ENCODE data around the gene MARS2. TPM values are rescaled to one million over a fixed set of nuclear protein-coding genes. Genes with fewer than 3 reads are reported as not detected.

MARS2 gene
- total RNA-seq, 2 donors from 2014 or later, result 10.4 to 13.4 TPM

- Histone ChIP-seq H3K4me3 (ENCODE audit: low read length) (no peak overlapping the region), H3K36me3 (ENCODE audit: control insufficient read depth, insufficient read depth, low read length) (no peaks in the 10 kb centered on the region), H3K4me1 (ENCODE audit: control insufficient read depth, insufficient read depth, low read length) (no peaks in the 10 kb centered on the region), H3K9ac (ENCODE audit: extremely low read depth, low read length, poor library complexity, severe bottlenecking) (no peak overlapping the region), H3K9me3 (ENCODE audit: control insufficient read depth, low read length) (peaks cover 30% of the 10 kb centered on the region), H3K27me3 (ENCODE audit: control insufficient read depth, insufficient read depth, low read length, poor library complexity, severe bottlenecking) (no peaks in the 10 kb centered on the region), H3K27ac (ENCODE audit: low read depth, low read length) (no peak overlapping the region)
- Mint-ChIP-seq H3K27ac (no peak overlapping the region), H3K9me3 (peaks cover 31% of the 10 kb centered on the region), H3K4me1 (peaks cover 10% of the 10 kb centered on the region), H3K36me3 (ENCODE audit: low read depth) (peaks cover 4% of the 10 kb centered on the region), H3K27me3 (ENCODE audit: insufficient read depth) (no peaks in the 10 kb centered on the region), H3K4me3 (no peak overlapping the region)
- TF ChIP-seq CTCF (conservative IDR thresholded peaks at IDR 0.05), result no peak
- no peak for DNase-seq
Observed at GRCh38 chr2:197666277-197666676, 38.9 kb upstream of the MARS2 start.

- H3K36me3 ChIP-seq (ENCODE audit: control insufficient read depth, insufficient read depth, low read length), result no peaks in the 10 kb centered on the region
- H3K9me3 ChIP-seq (ENCODE audit: control insufficient read depth, low read length), result peaks cover 30% of the 10 kb centered on the region
- Mint-ChIP-seq H3K27ac (no peak overlapping the region), H3K4me1 (peaks cover 3% of the 10 kb centered on the region), H3K4me3 (no peak overlapping the region), H3K27me3 (ENCODE audit: insufficient read depth) (no peaks in the 10 kb centered on the region), H3K36me3 (ENCODE audit: low read depth) (peaks cover 4% of the 10 kb centered on the region), H3K9me3 (peaks cover 31% of the 10 kb centered on the region)
- 88 to 92% methylated on average over 1 to 3 of the region's 3 CpGs for WGBS, 2 experiments (ENCODE audit: insufficient coverage in 1 of 2, insufficient read length in 1 of 2)
- no peak overlapping the region for H3K9ac ChIP-seq (ENCODE audit: extremely low read depth, low read length, poor library complexity, severe bottlenecking)
- H3K4me3 ChIP-seq (ENCODE audit: low read length), result no peak overlapping the region
- TF ChIP-seq CTCF (conservative IDR thresholded peaks at IDR 0.05), result no peak
- no peak for DNase-seq
- H3K27ac ChIP-seq (ENCODE audit: low read depth, low read length), result no peak overlapping the region
- no peaks in the 10 kb centered on the region for H3K27me3 ChIP-seq (ENCODE audit: control insufficient read depth, insufficient read depth, low read length, poor library complexity, severe bottlenecking)
- no peaks in the 10 kb centered on the region for H3K4me1 ChIP-seq (ENCODE audit: control insufficient read depth, insufficient read depth, low read length)
Observed at GRCh38 chr2:197668296-197668695, 36.9 kb upstream of the MARS2 start.

- Histone ChIP-seq H3K9me3 (ENCODE audit: control insufficient read depth, low read length) (peaks cover 30% of the 10 kb centered on the region), H3K4me1 (ENCODE audit: control insufficient read depth, insufficient read depth, low read length) (no peaks in the 10 kb centered on the region), H3K27ac (ENCODE audit: low read depth, low read length) (no peak overlapping the region), H3K9ac (ENCODE audit: extremely low read depth, low read length, poor library complexity, severe bottlenecking) (no peak overlapping the region), H3K4me3 (ENCODE audit: low read length) (no peak overlapping the region), H3K27me3 (ENCODE audit: control insufficient read depth, insufficient read depth, low read length, poor library complexity, severe bottlenecking) (no peaks in the 10 kb centered on the region), H3K36me3 (ENCODE audit: control insufficient read depth, insufficient read depth, low read length) (no peaks in the 10 kb centered on the region)
- no peak for DNase-seq
- Mint-ChIP-seq H3K36me3 (ENCODE audit: low read depth) (peaks cover 4% of the 10 kb centered on the region), H3K4me3 (no peak overlapping the region), H3K4me1 (peaks cover 5% of the 10 kb centered on the region), H3K27ac (no peak overlapping the region), H3K27me3 (ENCODE audit: insufficient read depth) (no peaks in the 10 kb centered on the region), H3K9me3 (peaks cover 30% of the 10 kb centered on the region)
- TF ChIP-seq CTCF (conservative IDR thresholded peaks at IDR 0.05), result no peak
Observed at GRCh38 chr2:197669077-197669476, 36.1 kb upstream of the MARS2 start.

Measured in endodermal cell (in vitro differentiated cells).